HG03432 (cell line): ENCODE results near the gene NRIP3.
"Not testable (repeated sequence)": the region's sequence is repeated elsewhere in the genome, so short reads cannot be mapped to it uniquely, and the experiment has no call there.

Experiments used
- ATAC-seq: cut with Tn5 transposase; IDR thresholded peaks from one replicate; pipeline ENCODE4 v1.9.1; 2021; ENCODE audit warnings: mild to moderate bottlenecking, moderate library complexity; ENCODE audit not compliant: unreplicated experiment

NRIP3 gene

DNA sequence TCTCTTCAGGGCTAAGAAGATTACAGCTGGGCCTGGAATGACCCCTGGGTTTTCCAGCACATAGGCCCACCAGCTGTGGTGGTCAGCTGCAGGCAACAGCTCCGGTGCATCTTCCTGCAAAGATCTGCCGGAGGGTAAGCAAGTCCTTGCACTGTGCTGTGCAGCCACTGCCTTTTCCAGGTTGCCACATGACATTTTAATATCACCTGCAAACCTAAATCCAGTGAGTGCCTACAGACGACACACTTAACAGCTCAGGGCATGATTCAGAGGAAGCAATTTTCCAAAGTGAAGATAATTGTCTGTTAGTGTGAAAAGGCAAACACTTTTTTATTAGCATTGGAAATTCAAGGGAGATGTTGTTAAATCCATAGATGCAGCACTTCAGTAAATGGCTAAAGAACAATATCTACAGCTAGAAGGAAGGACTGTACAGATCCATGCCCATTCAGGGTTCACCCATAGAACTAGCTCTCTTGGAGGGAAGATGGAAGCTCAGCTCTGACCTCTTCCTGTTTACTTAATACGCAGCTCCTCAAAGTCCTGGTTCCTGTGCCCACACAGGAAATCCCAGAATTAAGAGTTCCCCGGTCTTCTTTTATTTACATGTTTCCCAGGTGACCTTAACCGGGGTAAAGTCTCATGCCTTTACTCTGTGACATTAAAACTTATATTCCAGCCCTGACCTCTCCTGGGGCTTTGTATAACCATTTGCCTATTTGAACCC lies 13.3 kb upstream of the NRIP3 start:
- no peak for ATAC-seq

DNA sequence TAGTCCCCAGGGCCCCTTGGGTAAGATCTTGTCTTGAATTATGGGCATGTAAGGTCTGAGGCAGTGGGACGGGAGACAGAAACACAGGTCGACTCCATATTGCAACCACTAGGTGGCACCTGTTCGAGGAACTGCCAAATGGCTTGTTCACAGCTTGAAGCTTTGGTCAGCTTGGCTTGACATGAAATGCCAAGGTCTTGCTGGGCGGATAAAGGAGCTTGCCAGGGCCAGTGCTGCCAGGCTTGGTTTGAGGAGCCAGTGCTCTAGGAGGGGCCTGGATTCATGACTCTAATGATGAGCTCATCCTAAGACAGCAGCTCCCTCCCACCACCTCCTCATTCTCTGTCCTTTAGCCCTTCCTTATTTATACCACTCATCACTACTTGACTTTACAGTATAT lies 11.9 kb upstream of the NRIP3 start:
- peak; percentile 79 for ATAC-seq

DNA sequence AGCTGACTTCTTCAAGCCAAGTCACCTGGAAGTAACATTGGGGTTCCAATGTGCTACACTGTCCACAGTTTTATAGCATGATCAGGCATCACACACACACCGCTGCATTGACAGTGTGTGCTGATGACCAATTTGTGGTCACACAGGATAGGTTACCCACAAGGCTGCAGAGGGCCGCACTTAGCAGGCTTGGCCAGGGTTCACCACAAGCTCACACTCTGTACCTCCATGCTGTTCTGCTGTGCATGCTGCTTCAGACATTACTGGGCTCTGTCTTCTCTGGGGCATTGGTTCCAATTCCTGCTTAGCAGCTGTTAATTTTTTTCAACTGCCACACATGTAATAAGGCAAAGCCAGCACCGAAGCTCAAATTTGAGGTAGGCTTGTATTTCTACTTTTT lies 11.0 kb upstream of the NRIP3 start:
- ATAC-seq, result no peak

DNA sequence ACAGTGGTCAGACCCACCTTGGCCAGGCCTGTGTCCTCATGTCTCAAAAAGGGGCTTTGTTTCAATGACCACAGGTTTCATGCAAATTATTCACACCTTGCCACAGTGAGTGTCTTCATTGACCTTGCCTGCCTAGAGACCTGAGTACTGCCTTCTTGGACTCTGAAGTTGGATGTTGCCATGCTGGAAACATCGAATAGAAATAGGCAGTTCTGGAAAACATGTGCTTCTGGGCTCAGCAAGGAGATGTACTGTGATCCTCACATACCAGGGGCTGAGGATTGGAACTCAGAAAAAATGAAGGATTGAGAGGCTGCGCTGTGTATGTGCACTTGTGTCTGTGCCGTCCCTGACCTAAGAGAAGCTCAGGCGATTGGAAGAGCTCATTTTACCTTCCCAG lies 9.6 kb upstream of the NRIP3 start:
- ATAC-seq, result no peak

DNA sequence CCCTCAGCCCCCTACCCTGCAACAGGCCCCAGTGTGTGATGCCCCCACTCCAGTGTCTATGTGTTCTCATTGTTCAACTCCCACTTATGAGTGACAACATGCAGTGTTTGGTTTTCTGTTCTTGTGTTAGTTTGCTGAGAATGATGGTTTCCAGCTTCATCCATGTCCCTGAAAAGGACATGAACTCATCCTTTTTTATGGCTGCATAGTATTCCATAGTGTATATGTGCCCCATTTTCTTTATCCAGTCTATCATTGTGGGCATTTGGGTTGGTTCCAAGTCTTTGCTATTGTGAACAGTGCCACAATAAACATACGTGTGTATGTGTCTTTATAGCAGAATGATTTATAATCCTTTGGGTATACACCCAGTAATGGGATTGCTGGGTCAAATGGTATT lies 5.7 kb upstream of the NRIP3 start:
- ATAC-seq, result not testable (repeated sequence)

DNA sequence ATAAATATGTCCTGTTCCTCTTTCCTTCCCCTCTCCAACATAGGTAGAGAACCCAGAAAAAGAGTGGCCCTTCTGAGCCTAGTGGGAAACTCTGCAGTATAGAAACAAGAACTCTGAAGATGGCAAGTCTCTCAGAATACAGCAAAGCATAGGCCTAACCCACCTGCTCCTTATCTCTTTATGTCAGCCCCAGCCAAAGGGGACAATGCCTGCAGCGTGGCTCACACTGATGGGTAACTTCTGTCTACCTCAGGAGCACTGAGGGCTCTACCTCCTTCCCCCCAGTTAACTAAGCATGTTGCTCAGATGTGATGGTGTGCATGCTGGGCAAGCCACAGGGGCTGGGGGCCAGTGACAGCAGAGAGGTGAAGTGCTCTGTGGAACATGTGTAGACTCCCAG lies 4.9 kb upstream of the NRIP3 start:
- ATAC-seq, result no peak

DNA sequence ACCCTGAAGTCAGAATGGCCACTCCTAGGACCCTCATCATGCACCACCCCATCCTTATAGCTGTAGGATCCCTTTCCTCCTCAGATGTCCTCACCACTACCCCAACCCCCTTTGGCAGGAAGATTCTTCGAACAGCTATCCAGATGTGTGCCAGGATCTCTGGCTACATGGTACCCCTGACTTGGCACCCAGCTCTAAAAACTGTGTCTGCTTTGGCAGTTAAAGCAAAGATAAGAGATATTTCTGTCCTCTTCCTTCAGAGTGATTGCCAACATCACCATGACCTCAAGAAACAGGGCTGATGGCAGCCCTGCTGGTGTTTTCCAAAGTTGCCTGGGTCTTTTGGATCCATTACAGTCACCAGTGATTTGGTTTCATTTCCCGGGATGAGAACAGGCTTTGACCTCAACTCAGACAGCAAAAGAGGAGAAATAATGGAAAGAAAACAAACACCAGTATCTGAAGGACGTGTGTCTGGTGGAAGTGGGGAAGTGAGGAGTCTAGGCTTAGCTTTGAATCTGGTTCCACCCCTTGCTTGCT lies 4.3 kb upstream of the NRIP3 start:
- no peak for ATAC-seq

DNA sequence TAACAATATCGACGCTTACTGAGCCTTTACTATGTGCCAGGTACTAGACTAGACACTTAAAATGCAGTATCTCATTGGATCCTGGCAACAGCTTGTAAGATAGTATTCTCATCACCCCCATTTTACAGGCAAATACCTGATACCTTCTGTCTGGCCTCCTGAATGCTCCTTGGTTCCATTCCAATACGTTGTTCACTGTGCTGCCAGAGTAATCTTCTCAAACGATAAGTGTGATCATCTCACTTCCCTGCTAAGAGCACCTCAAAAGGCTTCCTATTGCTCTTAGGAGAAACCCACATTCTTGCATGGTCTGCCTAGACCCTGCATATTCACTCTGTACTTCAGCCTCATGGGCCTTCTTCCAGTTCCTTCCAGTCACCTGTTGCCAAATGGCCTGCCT lies 1.3 kb upstream of the NRIP3 start:
- ATAC-seq, result no peak

DNA sequence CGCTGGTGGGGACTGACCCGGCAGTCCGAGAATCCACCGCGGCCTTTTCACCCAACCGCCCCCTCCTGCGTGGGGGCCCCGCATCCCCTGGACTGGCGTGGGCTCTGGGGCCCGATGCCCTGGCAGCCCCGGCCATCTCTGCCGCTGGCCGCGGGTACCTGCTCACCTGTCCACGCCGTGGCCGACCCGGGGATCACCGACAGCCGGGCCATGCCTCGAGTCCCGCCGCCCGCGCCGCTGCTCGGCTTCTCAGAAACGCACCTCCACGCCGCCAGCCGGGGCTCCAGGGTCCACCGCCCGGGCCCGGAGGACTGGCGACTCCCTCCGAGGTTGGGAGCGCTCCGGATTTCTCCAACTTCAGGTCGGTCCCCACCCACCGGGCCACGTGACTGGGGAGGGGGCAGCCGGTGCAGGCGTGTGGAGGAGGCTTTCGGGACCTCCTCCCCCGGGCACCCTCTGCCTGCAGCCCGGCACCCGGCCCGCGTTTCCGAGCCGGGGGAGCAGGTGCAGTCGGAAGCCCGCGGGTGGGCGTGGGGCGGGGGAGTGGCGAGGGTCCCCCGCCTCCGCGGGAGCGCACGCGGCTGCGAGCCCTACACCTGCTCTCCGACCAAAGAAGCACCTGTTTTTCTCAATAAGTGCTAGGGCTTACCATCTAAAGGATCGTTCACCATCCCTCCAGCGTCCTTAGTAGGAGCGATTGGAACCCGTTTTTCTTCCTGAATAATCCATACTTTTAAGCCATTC lies 554 bp upstream of the NRIP3 start:
- ATAC-seq, result peak; percentile 26

DNA sequence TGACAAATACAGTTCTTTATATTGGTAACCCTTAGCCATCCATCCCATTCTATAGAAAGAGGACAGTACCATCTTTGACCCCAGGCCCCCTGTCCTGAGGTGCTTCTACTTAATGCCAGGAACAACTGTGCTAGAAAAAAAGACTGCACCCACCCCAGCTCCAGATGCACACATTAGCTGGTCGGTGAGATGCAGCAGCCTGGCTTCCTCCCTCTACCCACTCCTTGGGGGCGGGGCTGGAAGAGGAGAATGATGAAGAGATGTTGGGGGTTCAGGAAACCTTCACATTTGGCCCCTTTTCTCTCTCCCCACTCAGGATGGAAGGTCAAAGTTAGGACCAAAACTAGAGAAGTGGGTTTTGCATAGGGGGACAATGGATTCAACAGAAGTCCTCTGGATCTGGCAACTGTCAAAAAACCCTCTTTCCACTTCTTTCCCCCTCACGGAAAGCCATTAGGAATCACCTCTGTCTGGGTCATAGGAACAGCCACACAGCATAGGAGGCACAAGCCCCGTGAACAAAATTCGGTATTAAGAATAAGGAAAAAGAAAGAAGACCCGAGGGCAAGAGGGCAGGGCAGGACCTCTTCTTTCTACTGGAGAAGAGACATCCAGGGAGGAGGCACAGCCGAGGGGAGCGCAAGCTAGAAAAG lies 755 bp downstream of the NRIP3 start:
- no peak for ATAC-seq

DNA sequence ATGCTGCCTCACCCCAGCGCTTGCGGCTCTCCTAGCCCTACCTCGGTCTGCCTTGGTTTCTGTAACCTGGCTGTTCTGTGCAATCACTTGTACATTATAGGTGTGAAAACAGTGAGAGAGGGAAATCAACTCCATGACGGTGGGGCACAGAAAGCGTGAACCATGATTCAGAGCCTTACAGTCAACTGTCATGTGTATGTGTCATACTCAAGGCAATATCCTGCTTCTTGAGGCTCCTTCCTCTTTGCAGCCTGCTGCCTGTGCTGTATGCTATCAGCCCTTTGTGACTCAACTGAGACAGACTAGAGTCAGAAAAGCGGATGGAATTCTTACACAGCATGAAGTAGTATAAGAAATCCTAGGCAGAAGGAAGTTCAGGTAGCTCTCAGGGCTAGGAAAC lies 2.1 kb downstream of the NRIP3 start:
- ATAC-seq, result no peak

DNA sequence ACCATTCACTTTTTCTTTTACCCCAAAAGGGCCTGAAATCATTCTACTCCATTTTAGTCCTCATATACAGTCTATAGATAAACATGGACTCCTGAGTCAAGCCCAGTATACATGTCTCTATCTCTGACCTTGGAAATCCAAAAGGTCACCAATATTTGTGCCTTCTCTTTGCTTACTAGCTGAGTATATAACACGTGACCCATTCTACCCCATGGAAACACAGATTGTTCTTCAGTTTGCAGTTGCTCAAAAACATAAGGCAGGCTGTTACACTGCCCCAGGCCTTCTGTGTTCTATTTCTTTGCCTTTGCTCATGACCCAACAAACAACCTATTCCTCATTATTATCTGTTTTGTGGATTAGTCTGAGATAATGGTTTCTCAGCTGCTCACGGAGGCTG lies 5.8 kb downstream of the NRIP3 start:
- no peak for ATAC-seq

DNA sequence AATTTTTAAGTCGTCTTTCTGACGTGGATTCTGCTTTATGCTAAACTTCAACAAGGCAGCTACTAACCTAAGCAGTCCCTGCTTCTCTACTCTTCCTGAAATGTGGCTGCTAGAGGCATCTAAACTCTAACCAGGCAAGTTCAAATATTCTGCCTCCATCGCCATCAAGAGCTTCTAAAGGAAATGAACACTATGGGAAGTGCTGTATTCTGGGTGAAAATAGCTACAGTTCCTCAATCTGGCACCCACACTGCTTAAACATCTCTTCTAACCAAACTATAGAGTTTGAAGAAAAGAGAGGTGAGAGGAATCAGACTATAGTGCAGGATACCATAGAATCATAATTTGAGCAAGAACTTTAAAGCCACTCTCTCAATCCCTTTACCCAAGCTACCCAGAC lies 6.3 kb downstream of the NRIP3 start:
- ATAC-seq, result no peak

DNA sequence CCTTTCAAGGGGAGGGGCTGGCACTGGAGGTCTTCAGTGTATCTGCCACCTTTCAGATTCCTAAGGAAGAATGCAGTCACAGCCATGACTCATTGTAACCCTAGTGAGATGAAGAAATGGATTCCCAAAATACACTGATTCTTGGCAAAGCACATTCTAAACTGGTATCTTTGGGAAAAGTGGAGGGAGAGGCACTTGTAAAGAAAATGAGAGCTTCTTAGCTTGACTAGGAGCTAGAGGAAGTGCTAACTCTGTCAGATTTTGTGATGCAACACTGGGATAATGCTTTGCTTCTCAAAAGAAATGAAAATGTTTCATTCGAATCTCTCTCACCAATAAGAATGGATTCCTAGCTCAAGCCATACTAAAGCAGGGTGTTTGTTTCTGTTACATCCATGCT lies 14.3 kb downstream of the NRIP3 start:
- ATAC-seq, result no peak

DNA sequence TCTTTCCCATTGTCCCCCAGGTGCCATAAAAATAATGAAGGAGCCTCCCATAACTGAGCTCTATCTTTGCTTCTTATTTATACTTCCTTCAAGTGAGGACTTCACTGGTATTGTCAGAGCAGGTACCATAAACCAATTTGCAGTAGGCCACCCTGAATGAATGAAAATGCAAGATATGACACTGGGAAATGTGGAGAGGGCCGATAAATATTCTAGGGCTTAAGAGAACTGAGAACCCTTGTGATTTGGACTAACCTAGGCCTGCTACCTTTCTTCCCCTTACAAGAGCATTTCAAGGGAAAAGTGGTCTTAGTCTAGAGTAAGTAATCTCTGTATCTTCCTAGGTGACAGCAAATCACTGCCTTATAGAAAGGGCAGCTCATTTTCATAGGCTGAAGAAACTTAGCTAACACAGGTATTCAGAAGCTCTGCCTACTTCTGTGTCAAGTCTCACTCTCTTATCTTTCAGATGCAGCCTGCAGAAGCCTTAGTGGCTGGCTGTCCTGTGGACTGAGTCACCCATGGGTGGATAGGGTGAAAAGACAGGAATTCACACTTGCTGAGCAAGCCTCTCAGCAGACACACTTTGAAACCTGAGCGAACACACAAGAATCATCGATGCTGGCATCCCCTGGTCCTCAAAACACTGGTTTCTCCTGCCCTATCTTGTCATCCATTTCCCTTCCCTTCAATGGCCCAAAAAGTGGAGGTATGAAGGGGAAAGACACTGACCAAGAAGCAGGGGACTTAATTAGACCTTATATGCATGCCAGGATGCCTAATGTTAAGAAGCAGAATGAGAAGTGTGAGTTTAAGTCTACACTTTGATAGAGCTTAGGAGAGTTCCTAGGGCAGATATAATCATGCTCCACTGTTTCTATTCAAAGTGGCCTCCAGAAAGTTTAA lies 15.2 kb downstream of the NRIP3 start:
- ATAC-seq, result no peak

DNA sequence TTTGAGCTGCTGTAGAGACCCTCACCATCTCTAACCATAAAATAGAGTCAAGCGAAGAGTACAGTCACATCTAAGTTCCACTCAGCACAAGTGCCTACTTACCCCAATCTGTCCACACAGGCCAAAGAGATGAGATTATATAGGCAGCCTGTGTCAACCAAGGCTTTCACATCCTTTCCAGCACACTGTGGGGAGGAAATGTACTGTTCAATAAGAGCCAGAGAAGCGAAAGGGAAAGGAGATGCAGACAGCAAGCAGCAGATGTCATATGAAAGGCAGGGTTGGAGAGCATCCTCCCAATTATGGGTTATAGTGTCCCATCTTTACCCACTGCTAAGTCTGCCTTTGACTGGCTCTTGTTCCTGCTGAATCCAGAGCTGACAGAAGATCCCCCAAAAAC lies 16.4 kb downstream of the NRIP3 start:
- ATAC-seq, result no peak

DNA sequence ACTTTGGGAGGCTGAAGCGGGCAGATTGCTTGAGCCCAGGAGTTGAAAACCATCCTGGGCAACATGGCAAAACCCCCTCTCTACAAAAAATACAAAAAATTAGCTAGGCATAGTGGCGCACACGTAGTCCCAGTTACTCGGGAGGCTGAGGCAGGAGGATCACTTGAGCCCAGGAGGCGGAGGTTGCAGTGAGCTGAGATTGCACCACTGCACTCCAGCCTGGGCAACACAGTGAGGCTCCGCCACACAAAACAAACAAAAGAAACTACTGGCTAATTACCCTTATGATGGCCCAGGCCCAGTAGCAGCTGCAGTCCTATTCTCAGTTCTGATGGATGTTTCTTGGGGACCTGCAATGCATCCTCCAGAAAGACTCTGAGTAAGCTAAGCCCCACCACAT lies 17.0 kb downstream of the NRIP3 start:
- ATAC-seq, result not testable (repeated sequence)

DNA sequence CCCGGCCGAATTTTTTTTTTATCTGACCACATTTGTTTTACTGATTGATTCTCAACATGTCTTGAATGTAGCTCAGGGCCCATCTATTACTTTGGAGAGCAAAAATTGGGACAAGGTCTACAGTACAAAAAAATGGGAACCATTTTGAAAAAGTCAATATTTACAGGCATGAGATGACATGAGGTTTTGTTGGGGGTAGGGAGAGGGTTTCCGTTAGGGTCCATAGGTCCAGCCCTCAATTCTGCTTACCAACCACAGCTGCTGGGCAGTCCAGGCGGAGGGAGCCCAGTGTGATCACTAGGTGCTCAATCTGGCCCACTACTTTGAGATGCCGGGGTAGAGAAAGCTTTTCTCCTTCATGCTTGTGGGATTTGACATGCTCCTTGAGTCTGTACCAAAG lies 18.3 kb downstream of the NRIP3 start:
- ATAC-seq, result no peak

DNA sequence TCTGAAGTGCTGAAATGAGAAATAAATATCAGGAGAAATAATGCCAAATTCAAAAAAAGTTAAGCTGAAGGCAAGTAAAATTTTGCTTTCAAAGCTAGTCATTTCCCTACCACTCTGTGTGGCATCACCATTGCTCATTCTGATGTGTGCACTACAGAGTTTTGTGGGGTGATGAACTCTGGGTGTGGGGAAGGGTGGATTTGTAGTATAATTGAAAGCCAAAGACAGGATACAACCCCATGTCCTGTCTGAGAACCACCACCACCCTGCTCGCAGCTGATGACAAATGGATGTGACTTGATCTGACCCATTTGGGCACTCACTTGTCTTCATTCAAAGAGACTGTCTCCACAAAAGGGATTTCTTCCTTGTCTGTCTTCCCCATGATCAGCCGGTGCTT lies 20.2 kb downstream of the NRIP3 start:
- ATAC-seq, result no peak

DNA sequence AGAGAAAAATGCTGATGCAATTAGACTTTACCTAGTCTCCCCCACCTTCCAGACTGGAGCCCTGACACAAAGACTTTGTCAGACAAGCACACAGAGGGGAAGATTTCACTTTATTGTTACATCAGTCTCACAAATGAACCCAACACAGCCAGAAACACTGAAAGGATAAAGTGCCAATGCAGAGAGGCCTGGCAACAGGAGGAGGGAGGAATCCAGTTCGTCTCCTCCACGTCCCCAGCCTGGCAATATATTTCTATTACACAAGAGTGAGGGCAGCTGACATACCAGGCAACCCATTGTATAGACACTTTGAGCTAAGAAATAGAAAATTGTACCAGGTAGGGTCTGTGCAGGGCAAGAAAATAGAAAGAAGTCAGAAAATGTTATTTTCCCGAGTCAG lies 23.3 kb downstream of the NRIP3 start:
- ATAC-seq, result no peak

DNA sequence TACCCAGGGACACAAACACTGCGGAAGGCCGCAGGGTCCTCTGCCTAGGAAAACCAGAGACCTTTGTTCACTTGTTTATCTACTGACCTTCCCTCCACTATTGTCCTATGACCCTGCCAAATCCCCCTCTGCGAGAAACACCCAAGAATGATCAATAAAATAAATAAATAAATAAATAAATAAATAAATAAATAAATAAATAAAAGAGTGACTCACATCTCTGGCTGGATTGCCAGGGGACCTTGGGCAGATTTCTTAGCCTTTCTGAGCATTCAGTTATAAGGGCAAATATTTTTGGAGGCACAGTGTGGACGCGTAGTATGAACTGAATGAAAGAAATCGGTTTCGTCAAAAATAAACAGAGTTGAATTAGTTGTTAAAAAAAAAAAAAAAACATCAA lies 24.4 kb downstream of the NRIP3 start:
- ATAC-seq, result not testable (repeated sequence)
